ENCODE results near the gene PALM3.

Gene PALM3

DNA sequence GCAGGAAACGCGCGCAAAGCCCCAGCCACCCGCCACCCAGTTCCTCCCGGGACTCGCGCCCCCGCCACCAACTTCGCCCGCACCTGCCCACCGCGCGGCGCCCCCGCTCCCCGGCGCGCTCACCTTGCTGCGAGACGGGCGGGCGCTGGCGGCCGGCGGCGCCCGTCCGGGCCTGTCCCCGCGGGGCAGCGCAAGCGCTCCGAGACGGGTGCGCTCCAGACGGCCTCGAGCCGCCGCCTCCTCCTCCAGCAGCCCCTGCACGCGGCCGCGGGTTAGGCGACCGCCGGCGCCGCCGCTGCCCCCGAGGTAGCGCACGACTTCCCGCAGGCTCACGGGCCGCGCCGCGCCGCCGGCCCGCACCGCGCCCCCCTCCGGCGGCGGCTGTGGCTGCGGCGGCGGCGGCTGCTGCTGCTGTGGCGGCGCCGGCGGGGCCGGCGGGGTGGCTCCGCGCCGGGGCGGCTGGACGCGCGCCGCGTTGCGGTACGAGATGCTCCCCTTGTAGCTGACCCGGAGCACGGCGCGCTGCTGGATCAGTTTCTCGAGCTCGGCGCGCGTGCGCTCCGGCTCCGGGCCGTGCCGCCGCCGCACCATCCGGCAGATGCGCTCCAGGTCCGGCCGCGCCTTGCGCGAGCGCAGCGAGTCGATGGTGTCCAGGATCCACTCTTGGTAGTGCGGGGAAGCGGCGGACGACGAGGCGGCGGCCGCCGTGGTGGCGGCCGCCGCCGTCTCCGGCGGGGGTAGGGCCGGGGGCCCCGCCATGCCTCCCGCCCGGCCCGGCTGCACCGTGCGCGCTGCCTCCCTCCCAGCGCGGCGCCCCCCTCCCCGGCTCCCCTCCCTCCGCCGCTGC is 28.0 kb upstream of the PALM3 start:
- DNase-seq: peak; percentile 35

DNA sequence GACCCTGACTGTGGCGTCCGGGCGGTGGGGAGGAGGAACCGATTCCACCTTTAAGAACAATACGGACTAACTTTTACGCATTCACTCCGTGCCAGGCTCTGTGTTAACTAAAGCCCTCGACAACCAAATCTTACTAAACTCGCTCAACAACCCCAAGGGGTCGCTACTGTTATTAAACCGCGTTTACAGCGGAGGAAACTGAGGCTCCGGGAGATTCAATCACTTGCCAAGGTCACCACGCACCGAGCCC is 27.5 kb upstream of the PALM3 start:
- DNase-seq: no peak

GRCh38 chr19:14088634-14089411 is 26.9 kb upstream of the PALM3 start:
- DNase-seq: no peak

DNA sequence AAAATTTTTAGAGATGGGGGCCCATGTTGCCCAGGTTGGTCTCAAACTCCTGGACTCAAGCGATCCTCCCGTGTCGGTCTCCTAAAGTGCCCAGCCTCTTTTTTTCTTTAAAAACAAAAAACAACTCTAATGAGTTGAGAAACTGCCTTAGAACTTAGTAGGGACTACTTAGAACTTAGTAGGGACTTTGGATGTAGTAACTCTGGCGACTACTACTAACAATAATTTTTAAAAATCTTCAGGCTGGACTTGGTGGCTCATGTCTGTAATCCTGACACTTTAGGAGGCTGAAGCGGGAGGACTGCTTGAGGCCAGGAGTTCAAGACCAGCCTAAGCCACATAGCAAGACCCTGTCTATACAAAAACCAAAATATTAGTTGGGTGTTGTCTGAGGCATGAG is 24.2 kb upstream of the PALM3 start:
- DNase-seq: no peak

GRCh38 chr19:14085309-14085995 is 23.6 kb upstream of the PALM3 start, which contains the start of gene C19orf67:
TSS of gene C19orf67 (minus strand) at chr19:14085783. CDS start at chr19:14085627, 156 bp downstream.
- DNase-seq: no peak

DNA sequence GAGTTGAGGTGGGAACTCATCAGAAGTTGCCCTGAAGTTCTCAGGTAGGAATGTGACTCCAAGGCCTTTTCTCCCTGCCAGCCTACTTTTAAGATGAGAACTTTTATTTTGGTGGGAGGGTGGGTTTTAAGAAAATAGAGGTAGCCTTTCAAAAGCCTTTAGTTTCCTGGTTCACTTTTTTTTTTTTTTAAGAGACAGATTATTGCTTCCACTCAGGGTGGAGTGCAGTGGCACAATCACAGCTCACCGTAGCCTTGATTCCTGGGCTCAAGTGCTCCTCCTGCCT is 20.7 kb upstream of the PALM3 start:
- no peak for DNase-seq

DNA sequence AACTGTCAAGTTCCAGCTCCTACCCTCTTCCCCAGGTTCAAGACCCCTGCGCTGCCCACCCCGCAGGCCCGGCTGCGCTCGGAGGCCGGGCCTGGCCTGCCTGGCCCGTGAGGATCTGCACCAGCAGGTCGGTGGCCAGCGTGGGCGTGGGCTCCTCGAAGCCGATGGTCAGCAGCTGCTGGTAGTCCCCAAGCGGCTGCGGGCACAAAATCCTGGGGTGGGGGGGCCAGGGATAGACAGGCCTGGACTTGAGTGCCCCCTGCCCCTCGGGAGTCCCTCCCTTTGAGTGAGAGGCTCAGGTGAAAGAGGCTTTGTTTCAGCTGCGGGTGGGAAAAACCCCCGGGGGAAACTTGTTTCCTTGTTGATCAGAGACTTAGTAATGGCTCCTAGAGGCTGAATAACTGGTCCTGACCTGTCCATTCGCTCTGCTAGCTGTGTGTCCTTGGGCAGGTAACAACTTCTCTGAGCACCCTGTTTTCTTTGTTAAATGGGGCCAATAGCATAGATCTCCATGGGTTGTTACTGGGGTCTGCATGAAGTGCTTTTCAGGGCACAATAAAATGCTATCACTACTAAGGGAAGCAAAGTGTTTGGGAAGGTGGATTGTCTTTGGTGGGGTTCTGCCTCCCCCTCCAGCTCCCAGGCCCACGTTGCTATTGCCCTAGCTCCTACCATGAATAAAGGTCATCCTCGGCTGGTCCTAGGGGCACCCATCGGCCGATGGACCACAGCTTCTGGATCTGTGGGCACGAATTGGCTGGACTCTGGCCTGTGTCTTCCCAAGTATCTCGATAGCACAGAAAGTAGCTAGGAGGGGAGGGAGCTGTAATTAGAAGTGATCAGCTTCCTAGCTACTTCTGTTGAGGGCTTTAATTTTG is 20.2 kb upstream of the PALM3 start:
- DNase-seq: no peak

- DNase-seq: peak; percentile 98
Observed at GRCh38 chr19:14080887-14081796, 19.3 kb upstream of the PALM3 start.

DNA sequence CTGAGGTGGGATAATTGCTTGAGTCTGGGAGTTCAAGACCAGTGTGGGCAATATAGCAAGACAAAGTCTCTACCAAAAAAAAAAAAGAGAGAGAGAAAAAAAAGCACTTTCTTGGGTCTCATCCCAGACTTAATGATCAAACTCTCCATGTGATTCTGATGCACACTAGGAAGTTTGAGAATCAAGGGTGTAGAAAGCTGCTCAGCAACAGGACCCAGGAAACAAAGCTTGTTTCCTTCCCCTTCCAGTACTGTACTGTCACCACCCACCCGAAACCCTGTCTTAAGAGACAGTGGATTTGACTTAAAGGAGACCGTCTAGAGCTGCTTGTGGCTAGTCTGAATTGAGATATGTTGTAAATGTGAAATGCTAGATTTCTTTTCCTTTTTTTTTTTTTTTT is 16.5 kb upstream of the PALM3 start:
- DNase-seq: no peak

DNA sequence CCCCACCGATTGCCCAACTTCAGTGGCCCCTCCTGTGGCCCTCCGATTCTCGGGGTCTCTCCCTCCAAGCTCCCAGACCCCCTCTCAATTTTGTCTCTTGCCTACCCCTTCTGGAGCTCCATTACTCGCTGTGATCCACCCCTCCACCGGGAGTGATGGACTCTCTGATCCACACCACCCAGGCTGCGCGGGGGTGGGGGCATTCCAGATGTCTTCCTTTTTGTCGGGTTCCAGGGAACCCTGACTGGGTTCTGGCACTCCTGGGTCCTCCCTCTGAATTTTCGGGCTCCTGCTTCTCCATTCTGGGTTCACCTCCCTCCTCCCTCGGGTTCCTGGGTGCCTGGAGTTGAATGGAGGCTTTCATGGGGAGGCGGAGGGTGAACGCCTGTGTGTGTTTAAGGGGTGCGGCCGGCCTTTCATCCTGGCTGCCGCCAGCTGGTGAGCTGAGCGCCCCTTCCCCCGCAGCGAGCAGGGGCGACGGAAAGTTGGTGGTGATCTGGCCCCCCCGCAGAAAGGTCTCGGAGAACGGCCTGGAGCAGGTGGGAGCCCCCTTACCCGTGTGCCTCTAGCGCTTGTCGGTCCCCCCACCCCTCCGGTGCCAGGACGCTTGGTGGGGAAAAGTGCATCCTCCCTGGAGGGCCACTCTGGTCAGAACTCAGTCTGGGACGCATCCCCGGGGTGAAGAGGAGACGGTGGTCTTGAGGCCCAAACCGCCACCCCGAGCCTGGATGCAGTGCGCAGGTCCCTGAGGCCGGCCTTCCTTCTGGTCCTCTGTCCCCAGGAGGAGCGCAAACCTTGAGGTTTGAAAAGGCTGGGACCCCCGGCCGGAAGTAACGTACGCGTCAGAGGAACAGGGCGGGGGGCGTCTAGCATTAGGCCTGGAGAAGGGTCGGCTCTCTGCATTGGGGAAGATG is 12.3 kb upstream of the PALM3 start:
- DNase-seq: no peak

DNA sequence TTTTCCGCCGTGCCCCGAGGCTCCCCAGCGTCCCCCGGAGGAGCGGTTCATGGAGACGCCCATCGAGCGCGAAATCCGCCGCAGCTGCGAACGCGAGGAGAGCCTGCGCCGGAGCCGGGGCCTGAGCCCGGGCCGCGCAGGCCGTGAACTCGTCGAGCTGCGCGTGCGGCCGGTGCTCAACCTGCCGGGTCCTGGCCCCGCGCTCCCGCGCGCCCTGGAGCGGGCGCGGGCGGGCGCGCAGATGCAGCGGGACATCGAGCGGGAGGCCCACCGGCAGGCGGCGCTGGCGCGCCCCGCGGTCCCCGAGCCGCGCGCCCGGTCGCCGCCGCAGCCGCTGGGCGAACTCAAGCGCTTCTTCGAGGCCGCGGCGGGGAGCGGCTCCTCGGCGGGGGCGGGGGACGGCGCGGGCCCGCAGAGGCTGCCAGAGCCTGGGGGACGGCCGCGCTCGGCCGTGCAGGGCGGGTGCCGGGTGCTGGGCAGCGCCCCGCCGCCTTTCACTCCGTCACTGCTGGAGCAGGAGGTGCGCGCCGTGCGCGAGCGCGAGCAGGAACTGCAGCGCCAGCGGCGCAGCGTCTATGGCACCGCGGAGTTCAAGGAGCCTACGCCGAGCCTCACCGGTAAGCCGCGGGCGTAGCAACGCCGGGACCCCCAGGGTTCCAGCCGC is 11.5 kb upstream of the PALM3 start:
- DNase-seq: peak; percentile 51

- peak; percentile 34 for DNase-seq
Observed at GRCh38 chr19:14072535-14073260, 10.8 kb upstream of the PALM3 start, which contains the start of gene MISP3. TSS of gene MISP3 (plus strand) at chr19:14072786. CDS start at chr19:14073310, 524 bp downstream.

- no peak for DNase-seq
Observed at GRCh38 chr19:14070268-14071050, 8.6 kb upstream of the PALM3 start.

DNA sequence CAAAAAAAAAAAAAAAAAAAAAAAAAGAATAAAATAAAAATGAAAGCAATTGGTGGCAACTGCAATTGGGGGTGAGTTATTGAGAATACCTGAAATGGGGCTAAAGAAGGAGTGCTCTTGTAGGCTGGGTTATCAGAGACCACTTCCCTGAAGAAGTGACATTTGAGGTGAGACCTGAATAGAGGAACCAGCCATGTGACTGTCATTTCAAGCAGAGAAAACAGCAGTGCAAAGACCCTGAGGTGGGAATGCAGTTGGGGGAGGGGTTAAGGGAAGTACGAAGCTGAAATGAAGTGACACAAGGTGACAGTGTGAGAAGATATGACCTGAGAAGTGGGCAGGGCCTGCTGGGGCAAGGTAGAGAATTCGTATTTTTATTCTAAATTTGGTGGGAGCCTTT is 4.3 kb upstream of the PALM3 start:
- DNase-seq: no peak

DNA sequence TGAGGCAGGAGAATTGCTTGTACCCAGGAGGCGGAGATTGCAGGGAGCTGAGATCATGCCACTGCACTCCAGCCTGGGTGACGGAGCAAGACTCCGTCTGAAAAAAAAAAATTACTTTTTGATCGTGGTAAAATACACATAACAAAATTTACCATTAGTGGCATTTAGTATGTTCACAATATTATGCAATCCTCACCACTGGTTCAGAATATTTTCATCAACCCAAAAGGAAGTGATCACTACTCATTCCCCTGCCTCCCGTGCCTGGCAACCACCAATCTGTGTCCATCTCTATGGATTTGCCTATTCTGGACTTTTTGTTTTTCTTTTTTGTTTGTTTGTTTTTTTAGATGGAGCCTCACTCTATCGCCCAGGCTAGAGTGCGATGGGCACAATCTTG is 1.2 kb upstream of the PALM3 start:
- no peak for DNase-seq

GRCh38 chr19:14062558-14062855 is 631 bp upstream of the PALM3 start:
- no peak for DNase-seq

DNA sequence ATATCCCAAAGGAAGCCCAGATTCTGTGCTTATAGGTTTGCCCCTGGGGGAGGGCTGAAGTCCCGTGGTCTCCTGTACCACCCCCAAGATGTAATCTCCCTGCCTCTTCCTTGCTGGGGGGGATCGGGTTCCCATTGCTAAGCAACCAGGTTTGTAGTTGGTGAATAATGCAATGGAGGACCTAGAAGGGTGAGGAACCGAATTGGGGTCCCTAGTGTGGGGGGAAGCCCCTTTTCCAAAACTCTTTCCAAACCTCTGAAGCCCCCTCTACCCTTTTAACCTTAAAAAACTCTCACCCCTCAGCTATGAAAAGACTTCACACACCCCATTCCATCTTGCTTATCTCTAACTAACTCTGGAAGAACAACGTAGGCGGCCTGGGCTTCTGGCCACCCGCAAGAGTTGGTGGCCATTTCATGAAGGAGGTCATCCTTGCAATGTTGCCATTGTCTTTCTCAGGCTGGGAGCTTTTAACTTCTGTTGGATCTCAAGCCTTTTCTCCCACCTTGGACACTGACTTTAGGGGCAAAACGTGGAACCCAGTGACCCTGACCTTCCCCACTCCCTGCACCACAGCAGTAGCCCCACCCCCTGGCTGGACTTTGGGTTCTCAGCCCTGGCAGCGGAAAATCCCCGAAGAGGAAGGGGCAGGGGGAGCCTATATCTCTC is 661 bp downstream of the PALM3 start:
- DNase-seq: no peak

GRCh38 chr19:14059652-14060155 is 2.2 kb downstream of the PALM3 start:
- no peak for DNase-seq
